SK-N-MC (cell line): ENCODE results near the gene FHAD1.

Experiments
- EZH2 ChIP-seq: fragments of 200-600 bp; sonication (generic); IDR thresholded peaks from one replicate; pipeline ENCODE4 v1.6.1; 2017; ENCODE audit warnings: antibody characterized with exemption
- POLR2AphosphoS5 ChIP-seq: IDR thresholded peaks from 2 replicates; pipeline ENCODE4 v1.6.1; 2012; ENCODE audit warnings: mild to moderate bottlenecking, low read depth, low read length, borderline replicate concordance

DNA sequence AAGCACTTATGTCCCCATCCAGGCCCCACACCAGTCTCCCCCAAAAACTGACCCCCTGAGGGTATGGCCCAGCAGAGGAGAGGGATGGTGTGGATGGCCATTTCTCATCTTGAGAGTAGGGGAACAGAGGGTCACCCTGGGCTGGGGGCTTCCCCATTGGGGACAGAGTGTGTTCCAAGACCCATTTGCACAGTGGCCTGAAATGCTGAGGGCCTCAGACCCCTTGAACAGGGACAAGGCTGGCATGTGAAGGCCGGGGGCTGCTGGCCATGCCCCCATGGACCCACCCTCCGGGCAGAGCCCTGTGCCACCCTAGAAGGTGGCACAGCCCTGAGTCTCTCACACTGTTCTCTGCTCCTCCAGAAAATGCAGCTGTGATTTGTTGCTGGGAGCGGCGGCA lies 199.2 kb downstream of the FHAD1 start:
- no peak for TF ChIP-seq POLR2AphosphoS5
- TF ChIP-seq EZH2 = no peak
